Activated CD8-positive, alpha-beta memory T cell treated with anti-CD3 and anti-CD28 coated beads for 48 hours (primary cell): ENCODE measurements around the gene BTBD7.

ENCODE experiments used
- DNase-seq, 3 experiments: peaks; one replicate each; pipeline ENCODE4 v3.0.0-alpha.2; 2020; ENCODE audit warnings: low read depth in 2 of 3, low spot score in 2 of 3

The BTBD7 gene

DNA sequence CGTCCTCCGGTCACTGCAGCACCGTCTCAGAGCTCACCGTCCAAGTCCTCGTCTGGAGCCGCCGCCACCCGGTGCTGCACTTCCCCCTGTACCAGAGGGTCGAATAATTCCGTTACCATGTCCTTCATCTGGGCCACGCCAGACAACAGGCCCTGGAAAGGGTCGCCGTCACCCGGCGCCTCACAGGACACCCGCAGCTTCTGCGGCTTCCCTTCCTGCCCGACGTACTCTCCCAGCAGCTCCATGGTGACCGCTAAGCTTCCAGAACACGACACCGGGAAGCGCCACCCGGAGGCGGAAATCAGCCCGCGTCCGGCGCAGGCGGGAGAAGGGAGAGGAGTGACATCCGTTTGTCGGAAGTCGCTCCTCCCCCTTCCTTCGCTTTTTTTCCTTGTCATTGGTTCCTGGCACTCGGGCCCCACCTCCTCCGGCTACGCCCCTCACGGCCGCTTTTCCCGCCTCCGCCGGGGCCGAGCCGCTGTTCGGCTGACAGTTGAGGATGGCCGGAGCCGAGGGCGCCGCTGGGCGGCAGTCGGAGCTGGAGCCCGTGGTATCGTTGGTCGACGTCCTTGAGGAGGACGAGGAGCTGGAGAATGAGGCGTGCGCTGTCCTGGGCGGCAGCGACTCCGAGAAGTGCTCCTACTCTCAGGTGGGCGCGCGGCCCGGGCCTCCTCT lies 125.9 kb downstream of the BTBD7 start, which contains the start of the genes GON7 and UBR7:
GON7 (minus strand) TSS at position 273 of the 675 bp plus-strand sequence; CDS start at position 245, 28 bp downstream.
UBR7 (plus strand) TSS at position 464 of the 675 bp plus-strand sequence; CDS start at position 500, 36 bp downstream.
- DNase-seq, result peak; percentile 62 to 82 (median 75)

DNA sequence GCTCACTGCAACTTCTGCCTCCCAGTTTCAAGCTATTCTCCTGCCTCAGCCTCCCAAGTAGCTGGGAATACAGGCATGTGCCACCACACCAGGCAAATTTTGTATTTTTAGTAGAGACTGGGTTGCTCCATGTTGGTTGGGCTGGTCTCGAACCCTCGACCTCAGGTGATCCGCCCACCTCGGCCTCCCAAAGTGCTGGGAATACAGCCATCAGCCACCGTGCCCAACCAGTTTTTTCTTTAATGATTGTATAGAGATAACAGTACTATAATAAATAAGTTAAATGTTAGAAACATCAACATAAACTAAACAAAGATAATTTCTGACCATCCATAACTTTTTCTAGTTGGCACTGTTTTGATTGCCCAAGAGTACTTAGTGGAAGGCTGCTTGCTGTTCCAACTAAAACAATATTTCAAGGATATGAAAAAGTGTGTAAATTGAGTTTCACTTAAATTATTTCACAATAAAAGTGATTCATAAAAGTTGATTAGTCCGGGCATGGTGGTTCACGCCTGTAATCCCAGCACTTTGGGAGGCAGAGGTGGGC lies 131.6 kb downstream of the BTBD7 start:
- DNase-seq, result no peak

DNA sequence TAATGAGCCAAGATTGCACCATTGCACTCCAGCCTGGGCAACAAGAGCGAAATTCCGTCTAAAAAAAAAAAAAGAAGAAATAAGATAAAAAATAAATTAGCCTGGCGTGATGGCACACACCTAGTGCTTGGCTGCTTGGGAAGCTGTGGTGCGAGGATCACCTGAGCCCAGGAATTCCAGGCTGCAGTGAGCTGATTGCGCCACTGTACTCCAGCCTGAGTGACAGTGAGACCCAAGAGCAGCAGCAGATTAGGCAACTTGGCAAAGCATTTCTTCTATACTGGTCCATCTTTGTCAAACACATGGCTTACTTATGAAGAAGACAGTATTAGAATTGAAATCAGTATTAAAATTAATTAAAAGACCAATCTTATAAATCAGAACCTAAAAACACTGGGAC lies 132.3 kb downstream of the BTBD7 start:
- DNase-seq, result no peak

DNA sequence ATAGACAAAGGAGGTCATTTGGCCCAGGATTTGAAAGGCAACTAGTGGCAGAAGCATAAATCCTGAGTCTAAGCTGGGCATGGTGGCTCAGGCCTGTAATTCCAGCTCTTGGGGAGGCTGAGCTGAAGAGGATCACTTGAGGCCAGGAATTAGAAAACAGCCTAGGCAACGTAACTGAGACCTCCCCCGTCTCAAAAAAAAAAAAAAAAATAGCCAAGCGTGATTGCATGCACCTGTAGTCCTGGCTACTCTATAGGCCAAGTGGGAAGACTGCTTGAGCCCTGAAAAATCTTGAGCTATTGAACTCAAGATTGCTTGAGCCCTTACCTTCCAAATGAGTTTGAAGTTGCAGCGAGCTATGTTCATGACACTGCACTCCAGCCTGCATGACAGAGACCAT lies 133.8 kb downstream of the BTBD7 start:
- no peak for DNase-seq

DNA sequence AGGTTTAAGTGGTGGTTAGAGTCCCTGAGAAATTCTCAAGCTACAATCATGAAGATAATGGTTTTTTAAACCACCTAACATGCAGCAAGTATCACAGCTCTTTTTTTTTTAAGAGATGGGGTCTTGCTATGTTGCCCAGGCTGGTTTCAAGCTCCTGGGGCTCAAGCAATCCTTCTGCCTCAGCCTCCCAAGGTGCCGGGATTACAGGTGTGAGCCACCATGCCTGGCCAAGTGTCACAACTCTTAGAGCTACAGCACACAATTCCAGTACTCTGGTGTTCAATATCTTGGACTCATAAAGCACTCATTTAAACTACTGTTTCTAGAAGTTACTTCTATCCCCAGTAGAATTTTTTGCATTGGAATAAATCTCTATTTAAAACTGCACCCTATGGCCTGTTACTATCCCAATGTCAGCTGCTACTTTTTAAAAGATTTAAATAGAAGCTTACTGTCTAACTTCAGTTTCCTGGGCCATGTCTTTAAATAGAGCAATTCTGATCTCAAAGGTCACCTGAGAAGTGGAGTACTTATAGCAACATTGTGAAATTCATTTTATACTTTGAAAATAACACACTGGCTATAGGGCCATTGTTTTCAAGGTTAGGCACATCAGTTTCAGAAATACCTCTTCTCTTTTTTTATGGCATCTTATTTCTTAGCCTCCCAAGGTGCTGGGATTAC lies 137.4 kb downstream of the BTBD7 start:
- no peak for DNase-seq
